HL-60/S4 treated with retinoic acid at 250 ng/mL for 4 days and 3 days (cell line): ENCODE results near the gene CDK8.

ENCODE experiments used
- in situ Hi-C: fragments of 300-500 bp; cut with MboI; formaldehyde crosslinking; loops from 2 replicates; pipeline ENCODE4 v1.7.0; 2022; ENCODE audit warnings: low sequenced_read_pairs

The CDK8 gene

DNA sequence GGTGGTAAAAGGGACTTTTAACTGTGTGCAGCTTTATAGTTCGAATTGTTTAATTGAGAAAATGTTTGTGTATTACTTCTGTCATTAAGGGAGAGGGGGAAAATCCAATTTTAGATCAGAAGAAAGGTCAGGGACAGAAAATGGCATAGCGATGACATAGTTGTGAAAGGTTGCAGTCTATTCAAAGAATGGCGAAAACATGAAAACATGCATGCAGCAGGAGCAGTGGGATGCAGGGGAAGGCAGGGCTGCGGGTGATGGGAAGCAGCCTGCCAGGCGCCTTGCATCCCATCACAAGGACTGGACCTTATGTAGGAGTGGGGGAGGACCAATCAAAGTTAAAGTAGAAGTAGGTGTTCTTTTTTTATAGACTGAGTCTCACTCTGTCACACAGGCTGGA is 125.9 kb downstream of the CDK8 start:
- in situ Hi-C loops, result no loop called here

DNA sequence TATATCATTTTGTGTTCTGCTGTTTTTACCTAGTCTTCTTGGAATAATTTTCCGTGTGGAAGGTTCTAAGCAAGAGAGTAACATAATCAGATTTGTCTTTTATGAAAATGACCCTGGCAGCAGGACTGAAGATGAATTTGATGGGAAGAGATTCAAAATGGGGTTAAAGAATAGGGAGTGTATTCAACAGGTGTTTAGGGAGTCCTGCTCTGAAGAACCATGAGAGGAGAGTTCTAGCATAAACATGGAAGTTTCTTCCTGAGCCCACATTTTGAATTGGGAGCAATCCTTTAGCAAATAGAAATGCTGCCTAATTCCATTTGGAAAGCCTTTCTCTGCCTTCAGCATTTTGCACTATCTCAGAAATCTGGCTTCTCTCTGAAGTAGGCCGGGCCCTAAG is 127.0 kb downstream of the CDK8 start:
- in situ Hi-C loops, result no loop called here

GRCh38 chr13:26382366-26382765 is 128.4 kb downstream of the CDK8 start:
- in situ Hi-C loops, result no loop called here

- in situ Hi-C loops, result no loop called here
Observed at GRCh38 chr13:26382835-26383234, 128.9 kb downstream of the CDK8 start.

- in situ Hi-C loops, result no loop called here
Observed at GRCh38 chr13:26384587-26384986, 130.7 kb downstream of the CDK8 start.

DNA sequence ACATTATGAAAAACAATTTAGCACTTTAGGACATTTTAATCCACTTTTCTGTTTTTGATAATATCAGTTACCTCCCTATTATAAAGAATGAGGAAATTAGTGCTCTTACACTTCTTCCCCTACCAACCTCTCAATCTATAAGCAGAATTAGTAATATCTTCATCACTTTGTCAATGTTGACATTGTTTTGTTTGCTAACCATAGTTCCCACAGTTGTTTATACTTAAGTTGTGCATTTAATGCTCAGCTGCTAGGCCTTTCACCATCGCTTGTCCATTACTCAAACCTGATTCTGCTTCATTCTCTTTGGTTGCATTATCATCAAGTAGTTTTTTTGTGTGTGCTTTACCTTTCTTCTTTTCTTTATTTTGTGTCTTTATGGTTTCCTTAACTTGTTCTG is 132.1 kb downstream of the CDK8 start:
- in situ Hi-C loops, result no loop called here

DNA sequence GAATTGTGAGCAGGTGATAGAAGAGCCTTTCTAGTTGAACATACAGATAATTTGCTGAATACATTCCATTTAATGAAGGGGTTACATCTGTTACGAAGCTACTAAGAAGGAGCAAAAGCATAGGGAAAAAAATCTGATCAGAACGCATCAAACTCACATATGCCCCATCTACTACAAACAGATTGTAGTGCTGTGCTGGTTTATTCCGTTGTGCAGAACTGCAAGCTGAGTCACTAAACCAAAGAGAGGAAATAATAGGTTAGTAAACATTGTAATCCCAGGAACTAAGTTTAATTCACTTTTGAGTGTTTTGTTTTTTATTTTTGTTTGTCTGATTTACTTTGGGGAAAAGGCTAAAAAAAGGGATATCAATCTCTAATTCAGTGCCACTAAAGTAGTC is 136.3 kb downstream of the CDK8 start:
- in situ Hi-C loops, result no loop called here

DNA sequence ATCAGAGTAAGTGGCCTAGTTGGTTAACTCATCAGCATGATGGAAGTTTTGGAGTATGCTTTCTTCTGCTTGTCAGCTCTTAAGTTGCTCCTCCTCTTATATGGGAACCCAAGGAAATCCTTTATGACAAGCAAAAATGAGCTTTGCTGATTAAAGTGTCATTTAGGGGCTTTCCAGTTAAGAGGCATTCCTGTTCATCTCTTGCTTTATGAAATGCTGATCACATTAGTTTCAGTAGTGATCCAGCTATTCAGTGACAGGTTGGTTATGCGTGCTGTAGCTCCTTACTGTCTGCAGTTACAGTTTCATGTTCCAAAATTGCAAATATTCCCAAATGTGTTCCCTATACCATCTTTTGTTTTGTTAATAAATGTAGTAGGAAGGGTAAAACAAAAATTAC is 146.6 kb downstream of the CDK8 start:
- in situ Hi-C loops, result no loop called here

- in situ Hi-C loops, result no loop called here
Observed at GRCh38 chr13:26401069-26401468, 147.1 kb downstream of the CDK8 start.

- in situ Hi-C loops, result no loop called here
Observed at GRCh38 chr13:26401578-26402021, 147.7 kb downstream of the CDK8 start.

GRCh38 chr13:26406791-26407190 is 152.9 kb downstream of the CDK8 start:
- in situ Hi-C loops, result no loop called here

DNA sequence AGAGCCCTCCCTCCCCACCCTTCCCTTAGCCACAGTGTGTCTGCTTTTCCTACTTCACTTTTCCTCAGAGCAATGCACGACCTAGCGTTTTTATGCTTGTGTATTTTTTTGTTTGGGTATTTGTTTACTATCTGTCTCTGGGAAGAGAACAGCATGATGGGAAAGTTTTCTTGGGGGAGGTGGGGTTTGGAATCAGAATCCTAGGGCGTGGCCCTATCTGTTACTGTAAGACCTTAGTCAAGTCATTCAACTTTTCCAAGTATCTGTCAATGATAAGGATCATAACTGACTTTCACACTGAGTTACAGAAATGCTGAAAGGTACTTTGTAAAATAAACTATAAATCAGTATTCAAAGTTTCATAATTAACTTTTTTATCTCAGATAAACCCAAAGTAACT is 157.3 kb downstream of the CDK8 start:
- in situ Hi-C loops, result no loop called here

DNA sequence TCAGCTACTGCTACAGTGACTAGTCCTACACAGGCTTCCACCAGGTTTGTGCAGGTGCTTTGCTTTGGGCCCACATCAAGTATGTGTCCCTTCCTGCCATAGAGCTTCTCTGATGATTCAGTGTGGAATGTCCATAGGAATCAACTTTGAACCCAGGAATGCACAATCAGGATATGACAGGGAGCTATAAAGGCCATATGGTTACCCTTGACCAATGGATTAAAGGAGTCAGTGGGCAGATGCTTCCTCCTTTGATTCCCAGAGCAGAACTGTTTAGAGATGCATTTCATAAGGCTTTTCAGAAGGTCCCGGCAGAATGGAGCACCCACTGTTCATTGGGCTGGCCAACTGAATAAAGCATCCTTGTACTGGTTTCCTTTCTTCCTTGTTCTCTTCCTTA is 158.3 kb downstream of the CDK8 start:
- in situ Hi-C loops, result no loop called here

GRCh38 chr13:26412936-26413716 is 159.2 kb downstream of the CDK8 start:
- in situ Hi-C loops, result no loop called here

GRCh38 chr13:26420282-26420960 is 166.5 kb downstream of the CDK8 start:
- in situ Hi-C loops, result no loop called here

- in situ Hi-C loops, result no loop called here
Observed at GRCh38 chr13:26422036-26422435, 168.1 kb downstream of the CDK8 start.

GRCh38 chr13:26423629-26424028 is 169.7 kb downstream of the CDK8 start:
- in situ Hi-C loops, result no loop called here

- in situ Hi-C loops, result no loop called here
Observed at GRCh38 chr13:26424181-26424580, 170.3 kb downstream of the CDK8 start.

- in situ Hi-C loops, result no loop called here
Observed at GRCh38 chr13:26425443-26426358, 171.8 kb downstream of the CDK8 start.

DNA sequence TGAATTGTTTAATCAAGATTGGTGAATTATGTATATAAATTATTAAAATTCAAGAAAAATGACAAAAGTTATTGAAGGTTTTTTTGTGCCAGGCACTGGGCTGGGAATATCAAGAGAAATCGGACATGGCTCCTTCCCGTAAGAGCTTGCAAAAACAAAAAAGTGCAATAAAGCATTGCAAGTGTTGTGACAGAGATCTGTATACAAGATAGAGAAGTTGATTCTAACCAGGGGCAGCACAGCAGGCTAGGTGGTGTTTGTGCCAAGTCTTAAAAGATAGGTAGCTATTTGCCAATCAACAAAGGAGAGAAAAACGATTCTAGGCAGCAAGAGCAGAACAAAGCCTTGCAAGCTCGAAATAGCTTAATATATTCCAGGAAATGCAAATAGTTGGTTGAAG is 179.8 kb downstream of the CDK8 start:
- in situ Hi-C loops, result no loop called here

GRCh38 chr13:26435171-26435570 is 181.2 kb downstream of the CDK8 start:
- in situ Hi-C loops, result no loop called here
